ENCODE measurements around the gene CAMK2A. TPM values are rescaled to one million over a fixed set of nuclear protein-coding genes. Genes with fewer than 3 reads are reported as not detected.
"Not testable (repeated sequence)": the region's sequence is repeated elsewhere in the genome, so short reads cannot be mapped to it uniquely, and the experiment has no call there.

Gene CAMK2A
- total and polyA plus RNA-seq, 2 experiments from 2014 or later = 11.8 to 47.7 TPM

DNA sequence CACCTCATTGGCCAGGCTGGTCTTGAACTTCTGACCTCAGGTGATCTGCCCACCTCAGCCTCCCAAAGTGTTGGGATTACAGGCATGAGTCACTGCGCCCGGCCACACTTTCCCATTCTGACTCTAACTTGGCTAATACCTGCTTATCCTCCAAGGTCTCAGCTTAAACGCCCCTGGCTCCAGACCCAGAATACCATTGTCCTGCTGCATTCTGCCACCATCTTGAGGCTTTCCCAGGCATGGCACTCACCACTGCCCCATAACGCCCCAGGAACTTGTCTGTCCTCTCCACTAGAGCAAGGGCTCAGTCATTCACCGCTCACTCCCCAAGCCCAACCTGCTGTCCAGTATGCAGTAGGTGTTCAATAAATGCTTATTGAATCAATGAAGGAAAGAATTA lies 39.8 kb downstream of the CAMK2A start:
- DNase-seq (ENCODE audit: low read depth in 1 of 2, low spot score in 1 of 2) = no peak
- no peaks in the 10 kb centered on the region for H3K27me3 ChIP-seq
- no peak overlapping the region for H3K4me3 ChIP-seq
- TF ChIP-seq, protein P1, sequence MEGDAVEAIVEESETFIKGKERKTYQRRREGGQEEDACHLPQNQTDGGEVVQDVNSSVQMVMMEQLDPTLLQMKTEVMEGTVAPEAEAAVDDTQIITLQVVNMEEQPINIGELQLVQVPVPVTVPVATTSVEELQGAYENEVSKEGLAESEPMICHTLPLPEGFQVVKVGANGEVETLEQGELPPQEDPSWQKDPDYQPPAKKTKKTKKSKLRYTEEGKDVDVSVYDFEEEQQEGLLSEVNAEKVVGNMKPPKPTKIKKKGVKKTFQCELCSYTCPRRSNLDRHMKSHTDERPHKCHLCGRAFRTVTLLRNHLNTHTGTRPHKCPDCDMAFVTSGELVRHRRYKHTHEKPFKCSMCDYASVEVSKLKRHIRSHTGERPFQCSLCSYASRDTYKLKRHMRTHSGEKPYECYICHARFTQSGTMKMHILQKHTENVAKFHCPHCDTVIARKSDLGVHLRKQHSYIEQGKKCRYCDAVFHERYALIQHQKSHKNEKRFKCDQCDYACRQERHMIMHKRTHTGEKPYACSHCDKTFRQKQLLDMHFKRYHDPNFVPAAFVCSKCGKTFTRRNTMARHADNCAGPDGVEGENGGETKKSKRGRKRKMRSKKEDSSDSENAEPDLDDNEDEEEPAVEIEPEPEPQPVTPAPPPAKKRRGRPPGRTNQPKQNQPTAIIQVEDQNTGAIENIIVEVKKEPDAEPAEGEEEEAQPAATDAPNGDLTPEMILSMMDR (IDR thresholded peaks at IDR 0.05; ENCODE audit: low read depth, low read length) = no peak
- no peaks in the 10 kb centered on the region for H3K9me3 ChIP-seq (ENCODE audit: low read depth)
- H3K27ac ChIP-seq = no peak overlapping the region
- H3K36me3 ChIP-seq = no peaks in the 10 kb centered on the region
- H3K4me1 ChIP-seq (ENCODE audit: low read depth) = peaks cover 54% of the 10 kb centered on the region

DNA sequence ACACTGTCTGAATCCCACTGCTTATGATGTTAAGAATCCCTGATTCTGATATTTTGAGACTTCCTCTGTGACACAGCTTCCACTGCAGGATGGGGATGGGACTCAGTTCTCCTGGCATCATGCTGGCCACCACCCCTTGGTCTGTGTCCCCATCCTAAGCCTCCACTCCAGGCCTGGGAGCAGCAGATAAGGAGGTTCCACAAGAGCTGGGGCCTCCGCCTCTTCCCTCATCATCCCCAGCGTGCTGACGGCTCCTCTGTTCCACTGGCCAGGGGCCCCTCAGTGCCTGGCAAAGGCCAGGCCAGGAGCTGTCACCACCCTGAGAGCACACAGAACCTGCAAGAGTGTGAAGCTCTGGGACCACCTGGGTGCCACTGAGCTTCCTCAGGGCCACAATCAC lies 40.6 kb downstream of the CAMK2A start:
- Histone ChIP-seq H3K27me3 (no peaks in the 10 kb centered on the region), H3K36me3 (no peaks in the 10 kb centered on the region), H3K4me1 (ENCODE audit: low read depth) (peaks cover 54% of the 10 kb centered on the region), H3K4me3 (no peak overlapping the region), H3K27ac (no peak overlapping the region), H3K9me3 (ENCODE audit: low read depth) (no peaks in the 10 kb centered on the region)
- DNase-seq (ENCODE audit: low read depth in 1 of 2, low spot score in 1 of 2) = peak in 1 of 2 donors; percentile 31
- TF ChIP-seq, protein P1 (IDR thresholded peaks at IDR 0.05; ENCODE audit: low read depth, low read length) = no peak

DNA sequence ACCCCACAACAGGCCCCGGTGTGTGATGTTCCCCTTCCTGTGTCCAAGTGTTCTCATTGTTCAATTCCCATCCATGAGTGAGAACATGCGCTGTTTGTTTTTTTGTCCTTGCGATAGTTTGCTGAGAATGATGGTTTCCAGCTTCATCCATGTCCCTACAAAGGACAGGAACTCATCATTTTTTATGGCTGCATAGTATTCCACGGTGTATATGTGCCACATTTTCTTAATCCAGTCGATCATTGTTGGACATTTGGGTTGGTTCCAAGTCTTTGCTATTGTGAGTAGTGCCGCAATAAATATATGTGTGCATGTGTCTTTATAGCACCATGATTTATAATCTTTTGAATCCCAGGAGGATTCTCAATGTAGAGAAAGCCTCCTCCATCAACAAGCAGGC lies 41.1 kb downstream of the CAMK2A start:
- H3K4me1 ChIP-seq (ENCODE audit: low read depth) = peaks cover 55% of the 10 kb centered on the region
- H3K27ac ChIP-seq; H3K9me3 ChIP-seq (ENCODE audit: low read depth); H3K36me3 ChIP-seq; DNase-seq (ENCODE audit: low read depth in 1 of 2, low spot score in 1 of 2); H3K27me3 ChIP-seq; H3K4me3 ChIP-seq: not testable (repeated sequence)

DNA sequence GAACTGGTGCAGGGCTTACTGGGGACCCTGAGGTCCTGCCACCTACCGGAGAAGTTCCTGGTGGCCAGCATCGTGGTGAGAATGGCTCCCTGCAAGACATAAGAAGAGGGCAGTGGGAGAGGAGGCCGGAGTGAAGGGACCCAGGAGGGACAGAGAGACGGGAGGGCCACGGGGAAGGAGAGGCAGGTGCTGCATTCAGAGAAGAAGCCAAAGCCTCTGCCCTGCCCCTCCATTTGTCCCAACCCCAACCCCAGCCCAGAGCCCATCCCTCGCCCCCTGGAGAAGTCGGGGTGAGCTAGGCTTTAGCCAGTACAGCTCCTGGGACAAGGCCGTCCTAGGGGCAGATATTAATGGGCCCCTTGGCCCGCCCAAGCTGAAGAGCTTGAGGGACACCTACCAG lies 41.8 kb downstream of the CAMK2A start:
- TF ChIP-seq, protein P1 (IDR thresholded peaks at IDR 0.05; ENCODE audit: low read depth, low read length) = no peak
- no peak overlapping the region for H3K27ac ChIP-seq
- H3K9me3 ChIP-seq (ENCODE audit: low read depth) = no peaks in the 10 kb centered on the region
- no peaks in the 10 kb centered on the region for H3K36me3 ChIP-seq
- peaks cover 56% of the 10 kb centered on the region for H3K4me1 ChIP-seq (ENCODE audit: low read depth)
- DNase-seq (ENCODE audit: low read depth in 1 of 2, low spot score in 1 of 2) = no peak
- H3K4me3 ChIP-seq = no peak overlapping the region
- H3K27me3 ChIP-seq = no peaks in the 10 kb centered on the region

DNA sequence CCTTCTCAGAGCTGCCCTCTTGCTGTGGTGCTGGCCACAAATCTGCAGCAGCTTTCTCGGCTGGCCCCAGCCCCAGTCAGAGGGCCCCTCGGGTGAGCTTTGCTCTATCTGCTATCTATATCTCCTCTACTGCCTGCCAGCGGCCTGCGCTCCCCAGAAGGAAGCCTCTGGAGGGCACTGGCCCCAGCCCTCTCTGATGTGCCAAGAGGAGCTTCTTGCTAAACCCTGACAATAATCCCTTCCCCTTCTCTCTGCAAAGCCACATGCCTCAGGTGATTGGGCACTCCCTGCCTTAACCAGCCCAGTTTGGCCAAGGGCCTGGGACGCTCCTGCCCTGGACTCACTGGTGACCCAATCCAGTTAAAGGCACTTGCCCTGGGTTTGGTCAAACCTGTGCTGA lies 42.7 kb downstream of the CAMK2A start:
- DNase-seq (ENCODE audit: low read depth in 1 of 2, low spot score in 1 of 2) = no peak
- TF ChIP-seq, protein P1 (IDR thresholded peaks at IDR 0.05; ENCODE audit: low read depth, low read length) = no peak
- Histone ChIP-seq H3K4me3 (no peak overlapping the region), H3K9me3 (ENCODE audit: low read depth) (no peaks in the 10 kb centered on the region), H3K27me3 (no peaks in the 10 kb centered on the region), H3K36me3 (no peaks in the 10 kb centered on the region), H3K27ac (peak overlapping the region; percentile 90), H3K4me1 (ENCODE audit: low read depth) (peaks cover 56% of the 10 kb centered on the region)

DNA sequence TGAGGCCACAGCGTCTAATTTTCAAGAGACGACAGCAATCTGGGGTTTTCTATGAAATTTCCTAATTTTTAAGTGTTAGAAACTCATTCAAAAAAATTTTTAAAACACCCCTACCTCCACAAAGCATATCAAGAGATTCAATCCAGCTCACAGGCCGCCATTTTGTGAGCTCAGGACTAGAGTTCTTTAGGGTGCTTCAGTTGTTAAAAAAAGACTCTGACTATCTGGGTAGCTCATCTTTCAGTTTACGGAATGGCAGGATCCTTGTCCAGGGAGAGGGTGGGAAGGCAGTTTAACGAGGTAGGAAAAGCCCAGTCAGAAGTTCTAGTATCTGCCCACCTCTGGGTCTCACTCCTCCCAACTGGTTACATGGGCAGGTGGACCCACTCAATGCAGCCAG lies 43.1 kb downstream of the CAMK2A start:
- Histone ChIP-seq H3K4me1 (ENCODE audit: low read depth) (peaks cover 57% of the 10 kb centered on the region), H3K36me3 (no peaks in the 10 kb centered on the region), H3K9me3 (ENCODE audit: low read depth) (no peaks in the 10 kb centered on the region), H3K27ac (peak overlapping the region; percentile 90), H3K27me3 (no peaks in the 10 kb centered on the region), H3K4me3 (no peak overlapping the region)
- TF ChIP-seq, protein P1 (IDR thresholded peaks at IDR 0.05; ENCODE audit: low read depth, low read length) = no peak
- no peak for DNase-seq (ENCODE audit: low read depth in 1 of 2, low spot score in 1 of 2)

Data from cardiac muscle cell (in vitro differentiated cells and primary cell).